HG03558 (cell line): ENCODE results near the gene PTPRM.

Experiments
- ATAC-seq: cut with Tn5 transposase; IDR thresholded peaks from one replicate; pipeline ENCODE4 v1.9.1; 2021; ENCODE audit warnings: moderate number of reproducible peaks; ENCODE audit not compliant: unreplicated experiment; ENCODE audit errors: extremely low read depth

PTPRM gene

GRCh38 chr18:8322486-8322885 lies 755.4 kb downstream of the PTPRM start:
- no peak for ATAC-seq

- no peak for ATAC-seq
Observed at GRCh38 chr18:8324343-8325065, 757.4 kb downstream of the PTPRM start.

- no peak for ATAC-seq
Observed at GRCh38 chr18:8326763-8327394, 759.8 kb downstream of the PTPRM start.

- ATAC-seq, result no peak
Observed at GRCh38 chr18:8328126-8328525, 761.0 kb downstream of the PTPRM start.

- ATAC-seq, result no peak
Observed at GRCh38 chr18:8329186-8329771, 762.2 kb downstream of the PTPRM start.

GRCh38 chr18:8330575-8330974 lies 763.5 kb downstream of the PTPRM start:
- no peak for ATAC-seq

- no peak for ATAC-seq
Observed at GRCh38 chr18:8332286-8332685, 765.2 kb downstream of the PTPRM start.

GRCh38 chr18:8333961-8334360 lies 766.8 kb downstream of the PTPRM start:
- no peak for ATAC-seq

GRCh38 chr18:8337211-8337610 lies 770.1 kb downstream of the PTPRM start:
- no peak for ATAC-seq

GRCh38 chr18:8339210-8339609 lies 772.1 kb downstream of the PTPRM start:
- no peak for ATAC-seq

GRCh38 chr18:8339952-8340351 lies 772.8 kb downstream of the PTPRM start:
- no peak for ATAC-seq

- no peak for ATAC-seq
Observed at GRCh38 chr18:8341481-8342230, 774.5 kb downstream of the PTPRM start.

GRCh38 chr18:8348051-8348720 lies 781.1 kb downstream of the PTPRM start:
- ATAC-seq, result no peak

- no peak for ATAC-seq
Observed at GRCh38 chr18:8349608-8350323, 782.6 kb downstream of the PTPRM start.

- ATAC-seq, result no peak
Observed at GRCh38 chr18:8350628-8351027, 783.5 kb downstream of the PTPRM start.

GRCh38 chr18:8351161-8351560 lies 784.0 kb downstream of the PTPRM start:
- no peak for ATAC-seq

- no peak for ATAC-seq
Observed at GRCh38 chr18:8354304-8354703, 787.2 kb downstream of the PTPRM start.

GRCh38 chr18:8356001-8356400 lies 788.9 kb downstream of the PTPRM start:
- no peak for ATAC-seq

GRCh38 chr18:8357320-8357719 lies 790.2 kb downstream of the PTPRM start:
- ATAC-seq, result no peak
